ENCODE data around the gene NAALADL2.
"Not testable (repeated sequence)": the region's sequence is repeated elsewhere in the genome, so short reads cannot be mapped to it uniquely, and the experiment has no call there.

NAALADL2 gene

GRCh38 chr3:175349168-175349567 is 490.0 kb downstream of the NAALADL2 start:
- no peak for DNase-seq (ENCODE audit: low read depth in 3 of 3, low spot score in 1 of 3)

- no peak for DNase-seq (ENCODE audit: low read depth in 3 of 3, low spot score in 1 of 3)
Observed at GRCh38 chr3:175355801-175356335, 496.7 kb downstream of the NAALADL2 start.

GRCh38 chr3:175356899-175357324 is 497.8 kb downstream of the NAALADL2 start:
- DNase-seq (ENCODE audit: low read depth in 3 of 3, low spot score in 1 of 3), result no peak

- no peak for DNase-seq (ENCODE audit: low read depth in 3 of 3, low spot score in 1 of 3)
Observed at GRCh38 chr3:175357758-175358157, 498.6 kb downstream of the NAALADL2 start.

- no peak for DNase-seq (ENCODE audit: low read depth in 3 of 3, low spot score in 1 of 3)
Observed at GRCh38 chr3:175358935-175359334, 499.8 kb downstream of the NAALADL2 start.

- not testable (repeated sequence) for DNase-seq (ENCODE audit: low read depth in 3 of 3, low spot score in 1 of 3)
Observed at GRCh38 chr3:175370426-175370825, 511.3 kb downstream of the NAALADL2 start.

- not testable (repeated sequence) for DNase-seq (ENCODE audit: low read depth in 3 of 3, low spot score in 1 of 3)
Observed at GRCh38 chr3:175371187-175371586, 512.1 kb downstream of the NAALADL2 start.

GRCh38 chr3:175374705-175375104 is 515.6 kb downstream of the NAALADL2 start:
- no peak for DNase-seq (ENCODE audit: low read depth in 3 of 3, low spot score in 1 of 3)

GRCh38 chr3:175378348-175378747 is 519.2 kb downstream of the NAALADL2 start:
- no peak for DNase-seq (ENCODE audit: low read depth in 3 of 3, low spot score in 1 of 3)

GRCh38 chr3:175381685-175382084 is 522.6 kb downstream of the NAALADL2 start:
- no peak for DNase-seq (ENCODE audit: low read depth in 3 of 3, low spot score in 1 of 3)

- no peak for DNase-seq (ENCODE audit: low read depth in 3 of 3, low spot score in 1 of 3)
Observed at GRCh38 chr3:175383371-175383770, 524.2 kb downstream of the NAALADL2 start.

GRCh38 chr3:175383813-175384212 is 524.7 kb downstream of the NAALADL2 start:
- no peak for DNase-seq (ENCODE audit: low read depth in 3 of 3, low spot score in 1 of 3)

GRCh38 chr3:175384569-175384968 is 525.4 kb downstream of the NAALADL2 start:
- DNase-seq (ENCODE audit: low read depth in 3 of 3, low spot score in 1 of 3), result no peak

- no peak for DNase-seq (ENCODE audit: low read depth in 3 of 3, low spot score in 1 of 3)
Observed at GRCh38 chr3:175386630-175387029, 527.5 kb downstream of the NAALADL2 start.

GRCh38 chr3:175389560-175389959 is 530.4 kb downstream of the NAALADL2 start:
- DNase-seq (ENCODE audit: low read depth in 3 of 3, low spot score in 1 of 3), result no peak

GRCh38 chr3:175391601-175392000 is 532.5 kb downstream of the NAALADL2 start:
- no peak for DNase-seq (ENCODE audit: low read depth in 3 of 3, low spot score in 1 of 3)

GRCh38 chr3:175392653-175393052 is 533.5 kb downstream of the NAALADL2 start:
- no peak for DNase-seq (ENCODE audit: low read depth in 3 of 3, low spot score in 1 of 3)

- no peak for DNase-seq (ENCODE audit: low read depth in 3 of 3, low spot score in 1 of 3)
Observed at GRCh38 chr3:175397372-175397771, 538.2 kb downstream of the NAALADL2 start.

- DNase-seq (ENCODE audit: low read depth in 3 of 3, low spot score in 1 of 3), result no peak
Observed at GRCh38 chr3:175398676-175399075, 539.5 kb downstream of the NAALADL2 start.

GRCh38 chr3:175399156-175399840 is 540.2 kb downstream of the NAALADL2 start:
- DNase-seq (ENCODE audit: low read depth in 3 of 3, low spot score in 1 of 3), result no peak

GRCh38 chr3:175404027-175404426 is 544.9 kb downstream of the NAALADL2 start:
- DNase-seq (ENCODE audit: low read depth in 3 of 3, low spot score in 1 of 3), result no peak

GRCh38 chr3:175404621-175405020 is 545.5 kb downstream of the NAALADL2 start:
- DNase-seq (ENCODE audit: low read depth in 3 of 3, low spot score in 1 of 3), result no peak

GRCh38 chr3:175410251-175410650 is 551.1 kb downstream of the NAALADL2 start:
- DNase-seq (ENCODE audit: low read depth in 3 of 3, low spot score in 1 of 3), result no peak

Data from stimulated activated CD4-positive, alpha-beta T cell treated with anti-CD3 and anti-CD28 coated beads, TNF-alpha, amount 100 ng/mL, for 1 hour (primary cell).